Neural cell (in vitro differentiated cells): ENCODE results near the gene USP12. TPM values are rescaled to one million over a fixed set of nuclear protein-coding genes. Genes with fewer than 3 reads are reported as not detected.

ENCODE experiments used
- H2AFZ ChIP-seq: fragments of 200-600, 300-800 bp; sonication (generic), shearing (Covaris generic); 2 replicates; pipeline ENCODE4 v1.6.0; 2014; ENCODE audit warnings: low read depth, mild to moderate bottlenecking, antibody characterized with exemption, low read length, moderate library complexity
- H3F3A ChIP-seq: fragments of 200-600 bp; shearing (Covaris generic); 2 replicates; pipeline ENCODE4 v1.6.1; 2016; ENCODE audit warnings: mild to moderate bottlenecking, moderate library complexity, mixed read lengths, antibody characterized with exemption, low read length; ENCODE audit not compliant: insufficient read depth, poor library complexity, severe bottlenecking
- H3K27ac ChIP-seq: fragments of 200-600, 300-800 bp; sonication (generic), shearing (Covaris generic); 2 replicates; pipeline ENCODE4 v1.5.1; 2014; ENCODE audit warnings: mild to moderate bottlenecking, low read length, moderate library complexity
- H3K27me3 ChIP-seq: fragments of 300-800, 200-600 bp; sonication (generic), shearing (Covaris generic); 2 replicates; pipeline ENCODE4 v1.6.0; 2014; ENCODE audit warnings: mild to moderate bottlenecking, low read depth, low read length, moderate library complexity; ENCODE audit not compliant: insufficient read depth
- H3K36me3 ChIP-seq: fragments of 300-800, 200-600 bp; sonication (generic), shearing (Covaris generic); 2 replicates; pipeline ENCODE4 v1.5.1; 2014; ENCODE audit warnings: mild to moderate bottlenecking, antibody characterized with exemption, low read length, moderate library complexity; ENCODE audit not compliant: insufficient read depth
- H3K4me2 ChIP-seq: fragments of 300-800, 200-600 bp; sonication (generic), shearing (Covaris generic); 2 replicates; pipeline ENCODE4 v1.6.0; 2014; ENCODE audit warnings: mild to moderate bottlenecking, low read length
- H3K4me3 ChIP-seq: fragments of 300-800, 200-600 bp; sonication (generic), shearing (Covaris generic); 2 replicates; pipeline ENCODE4 v1.5.1; 2014; ENCODE audit warnings: mild to moderate bottlenecking, low read length, moderate library complexity
- H3K79me2 ChIP-seq: fragments of 200-600 bp; shearing (Covaris generic); replicated peaks from 2 replicates; pipeline ENCODE4 v1.6.0; 2014; ENCODE audit warnings: mild to moderate bottlenecking, low read length, moderate library complexity; ENCODE audit not compliant: insufficient read depth
- H3K9ac ChIP-seq: fragments of 300-800, 200-600 bp; sonication (generic), shearing (Covaris generic); 2 replicates; pipeline ENCODE4 v1.6.1; 2016; ENCODE audit warnings: mild to moderate bottlenecking, low read length, mixed read lengths
- H3K9me2 ChIP-seq: fragments of 200-600 bp; shearing (Covaris generic); 2 replicates; pipeline ENCODE4 v1.6.1; 2016; ENCODE audit warnings: mild to moderate bottlenecking, low read length, mixed read lengths; ENCODE audit not compliant: insufficient read depth
- H3K9me3 ChIP-seq: fragments of 200-600, 300-800 bp; sonication (generic), shearing (Covaris generic); 2 replicates; pipeline ENCODE4 v1.6.1; 2016; ENCODE audit warnings: mild to moderate bottlenecking, mixed run types, low read length, moderate library complexity, mixed read lengths
- H4K20me1 ChIP-seq: fragments of 200-600 bp; shearing (Covaris generic); 2 replicates; pipeline ENCODE4 v1.6.1; 2016; ENCODE audit warnings: mild to moderate bottlenecking, mixed run types; ENCODE audit not compliant: insufficient read depth
- EP300 ChIP-seq: fragments of 450-650 bp; conservative IDR thresholded peaks from 2 replicates; pipeline ENCODE4 v1.6.1; 2014; ENCODE audit warnings: antibody characterized with exemption, mild to moderate bottlenecking, moderate library complexity; ENCODE audit not compliant: poor library complexity, severe bottlenecking
- EZH2 ChIP-seq: fragments of 200-600, 300-800 bp; shearing (Covaris generic), sonication (generic); IDR thresholded peaks from 2 replicates; pipeline ENCODE4 v1.6.1; 2014; ENCODE audit warnings: antibody characterized with exemption, low read length, borderline replicate concordance, mild to moderate bottlenecking; ENCODE audit not compliant: insufficient read depth, poor library complexity, severe bottlenecking
- MXI1 ChIP-seq: fragments of 450-650 bp; conservative IDR thresholded peaks from 2 replicates; pipeline ENCODE4 v1.6.1; 2014; ENCODE audit warnings: antibody characterized with exemption, mild to moderate bottlenecking; ENCODE audit not compliant: poor library complexity, severe bottlenecking
- POLR2AphosphoS5 ChIP-seq: IDR thresholded peaks from 2 replicates; pipeline ENCODE4 v1.6.1; 2012
- RAD21 ChIP-seq: fragments of 450-650 bp; conservative IDR thresholded peaks from 2 replicates; pipeline ENCODE4 v1.6.1; 2014; ENCODE audit warnings: antibody characterized with exemption, mild to moderate bottlenecking, moderate library complexity
- REST ChIP-seq: IDR thresholded peaks from 2 replicates; pipeline ENCODE4 v1.6.1; 2012; ENCODE audit warnings: borderline replicate concordance
- SMC3 ChIP-seq: fragments of 450-650 bp; conservative IDR thresholded peaks from 2 replicates; pipeline ENCODE4 v1.6.1; 2014; ENCODE audit warnings: antibody characterized with exemption, mild to moderate bottlenecking, moderate library complexity; ENCODE audit not compliant: poor library complexity
- TAF1 ChIP-seq: IDR thresholded peaks from 2 replicates; pipeline ENCODE4 v1.6.1; 2012; ENCODE audit warnings: low read depth
- polyA plus RNA-seq: library from polyadenylated mRNA; depleted of rRNA; stranded (reverse); fragments of >200 nt; gene quantifications from 2 replicates; pipeline ENCODE4 v1.2.3, GENCODE V29; 2014
- TF ChIP-seq, protein P1 (sequence below): fragments of 450-650 bp; IDR thresholded peaks from 2 replicates; pipeline ENCODE4 v1.5.1; 2014; ENCODE audit warnings: antibody characterized with exemption, mild to moderate bottlenecking, moderate library complexity; ENCODE audit not compliant: poor library complexity, severe bottlenecking

USP12 gene
- polyA plus RNA-seq, 1 donor from 2014 or later, result 26.2 TPM

DNA sequence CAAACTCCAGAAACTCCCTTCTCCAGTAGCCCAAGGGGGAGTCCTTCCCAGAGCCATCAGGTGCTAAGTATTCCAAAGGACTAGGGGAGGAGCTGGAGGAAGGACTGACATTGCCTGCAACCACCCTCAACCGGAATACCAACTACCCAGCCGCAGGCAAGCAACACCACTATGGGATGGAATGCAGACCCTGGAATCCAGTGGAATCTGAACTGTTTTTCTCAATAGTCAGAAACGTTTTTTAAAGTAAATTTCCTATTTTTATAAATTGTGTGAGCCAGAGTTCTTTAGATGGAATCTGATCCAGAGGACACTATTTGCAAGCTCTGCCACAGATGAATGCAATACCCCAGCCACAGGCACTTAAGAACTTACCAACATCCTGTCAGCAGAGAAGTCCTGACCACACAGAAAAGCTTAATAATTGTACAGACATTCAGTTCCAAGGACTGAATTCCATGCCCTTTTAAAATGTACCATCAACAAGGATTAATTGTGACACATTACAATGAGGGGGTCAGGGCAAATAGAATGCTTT is 92.1 kb downstream of the USP12 start:
- Histone ChIP-seq H3K27me3 (no peaks in the 10 kb centered on the region), H2AFZ (no peak overlapping the region), H3F3A (no peaks in the 10 kb centered on the region), H3K9me3 (no peaks in the 10 kb centered on the region), H3K79me2 (no peaks in the 10 kb centered on the region), H3K9me2 (no peaks in the 10 kb centered on the region), H3K27ac (no peak overlapping the region), H4K20me1 (no peaks in the 10 kb centered on the region), H3K4me2 (no peak overlapping the region), H3K9ac (no peak overlapping the region), H3K36me3 (peaks cover 7% of the 10 kb centered on the region), H3K4me3 (no peak overlapping the region)
- TF ChIP-seq, protein P1, sequence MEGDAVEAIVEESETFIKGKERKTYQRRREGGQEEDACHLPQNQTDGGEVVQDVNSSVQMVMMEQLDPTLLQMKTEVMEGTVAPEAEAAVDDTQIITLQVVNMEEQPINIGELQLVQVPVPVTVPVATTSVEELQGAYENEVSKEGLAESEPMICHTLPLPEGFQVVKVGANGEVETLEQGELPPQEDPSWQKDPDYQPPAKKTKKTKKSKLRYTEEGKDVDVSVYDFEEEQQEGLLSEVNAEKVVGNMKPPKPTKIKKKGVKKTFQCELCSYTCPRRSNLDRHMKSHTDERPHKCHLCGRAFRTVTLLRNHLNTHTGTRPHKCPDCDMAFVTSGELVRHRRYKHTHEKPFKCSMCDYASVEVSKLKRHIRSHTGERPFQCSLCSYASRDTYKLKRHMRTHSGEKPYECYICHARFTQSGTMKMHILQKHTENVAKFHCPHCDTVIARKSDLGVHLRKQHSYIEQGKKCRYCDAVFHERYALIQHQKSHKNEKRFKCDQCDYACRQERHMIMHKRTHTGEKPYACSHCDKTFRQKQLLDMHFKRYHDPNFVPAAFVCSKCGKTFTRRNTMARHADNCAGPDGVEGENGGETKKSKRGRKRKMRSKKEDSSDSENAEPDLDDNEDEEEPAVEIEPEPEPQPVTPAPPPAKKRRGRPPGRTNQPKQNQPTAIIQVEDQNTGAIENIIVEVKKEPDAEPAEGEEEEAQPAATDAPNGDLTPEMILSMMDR, result no peak
- TF ChIP-seq EP300, result no peak
- TF ChIP-seq REST, result no peak
- TF ChIP-seq MXI1, result no peak
- TF ChIP-seq EZH2, result no peak
- no peak for TF ChIP-seq RAD21
- no peak for TF ChIP-seq SMC3
- no peak for TF ChIP-seq TAF1
- TF ChIP-seq POLR2AphosphoS5, result no peak

- H3K36me3 ChIP-seq, result peaks cover 7% of the 10 kb centered on the region
- H3K9me2 ChIP-seq, result no peaks in the 10 kb centered on the region
- TF ChIP-seq EP300 (no peak), REST (no peak), EZH2 (no peak), TAF1 (no peak), RAD21 (no peak), POLR2AphosphoS5 (no peak), SMC3 (no peak), MXI1 (no peak)
- TF ChIP-seq, protein P1, result no peak
Observed at GRCh38 chr13:27077451-27077850, 94.2 kb downstream of the USP12 start.

More at GRCh38 chr13:27077451-27077850, 94.2 kb downstream of the USP12 start:
- Histone ChIP-seq H3F3A (no peaks in the 10 kb centered on the region), H3K4me3 (no peak overlapping the region), H3K9me3 (no peaks in the 10 kb centered on the region), H2AFZ (no peak overlapping the region), H3K79me2 (no peaks in the 10 kb centered on the region), H3K27me3 (no peaks in the 10 kb centered on the region), H4K20me1 (no peaks in the 10 kb centered on the region), H3K27ac (no peak overlapping the region), H3K9ac (no peak overlapping the region), H3K4me2 (no peak overlapping the region)
